Fibroblast of the conjunctiva (primary cell): ENCODE data around the gene SYNJ2.
A peak's percentile ranks its signal among the peaks of the same experiment; 100 is the strongest.

Experiments
- DNase-seq: peaks from one replicate; pipeline ENCODE4 v3.0.0-alpha.2; 2010; ENCODE audit warnings: low read depth

Gene SYNJ2

GRCh38 chr6:158011980-158012566 lies 30.4 kb downstream of the SYNJ2 start:
- no peak for DNase-seq

- no peak for DNase-seq
Observed at GRCh38 chr6:158013904-158014504, 32.3 kb downstream of the SYNJ2 start.

GRCh38 chr6:158014505-158015187 lies 33.0 kb downstream of the SYNJ2 start:
- DNase-seq: no peak

- no peak for DNase-seq
Observed at GRCh38 chr6:158015188-158015506, 33.5 kb downstream of the SYNJ2 start.

- no peak for DNase-seq
Observed at GRCh38 chr6:158016571-158017383, 35.1 kb downstream of the SYNJ2 start.

- no peak for DNase-seq
Observed at GRCh38 chr6:158017621-158018040, 36.0 kb downstream of the SYNJ2 start.

GRCh38 chr6:158018041-158018771 lies 36.5 kb downstream of the SYNJ2 start:
- DNase-seq: no peak

- no peak for DNase-seq
Observed at GRCh38 chr6:158018851-158019361, 37.2 kb downstream of the SYNJ2 start.

GRCh38 chr6:158019416-158019815 lies 37.8 kb downstream of the SYNJ2 start:
- DNase-seq: no peak

GRCh38 chr6:158020272-158020711 lies 38.6 kb downstream of the SYNJ2 start:
- no peak for DNase-seq

- no peak for DNase-seq
Observed at GRCh38 chr6:158020811-158021210, 39.1 kb downstream of the SYNJ2 start.

- DNase-seq: no peak
Observed at GRCh38 chr6:158021376-158021775, 39.7 kb downstream of the SYNJ2 start.

GRCh38 chr6:158021814-158022748 lies 40.4 kb downstream of the SYNJ2 start:
- DNase-seq: no peak

- no peak for DNase-seq
Observed at GRCh38 chr6:158022749-158023596, 41.3 kb downstream of the SYNJ2 start.

GRCh38 chr6:158023597-158023939 lies 41.9 kb downstream of the SYNJ2 start:
- DNase-seq: no peak

GRCh38 chr6:158024566-158025297 lies 43.1 kb downstream of the SYNJ2 start:
- DNase-seq: no peak

GRCh38 chr6:158026054-158026900 lies 44.6 kb downstream of the SYNJ2 start:
- DNase-seq: peak; percentile 82

GRCh38 chr6:158026901-158027589 lies 45.4 kb downstream of the SYNJ2 start:
- DNase-seq: no peak
